ENCODE measurements around the gene PRICKLE4. TPM values are rescaled to one million over a fixed set of nuclear protein-coding genes. Genes with fewer than 3 reads are reported as not detected.

PRICKLE4 gene
- total and polyA plus RNA-seq, 2 of the 13 experiments (the other 11 are each of a cell fraction or from before 2014, with no cell fraction given), result 0.92 to 1.2 TPM

DNA sequence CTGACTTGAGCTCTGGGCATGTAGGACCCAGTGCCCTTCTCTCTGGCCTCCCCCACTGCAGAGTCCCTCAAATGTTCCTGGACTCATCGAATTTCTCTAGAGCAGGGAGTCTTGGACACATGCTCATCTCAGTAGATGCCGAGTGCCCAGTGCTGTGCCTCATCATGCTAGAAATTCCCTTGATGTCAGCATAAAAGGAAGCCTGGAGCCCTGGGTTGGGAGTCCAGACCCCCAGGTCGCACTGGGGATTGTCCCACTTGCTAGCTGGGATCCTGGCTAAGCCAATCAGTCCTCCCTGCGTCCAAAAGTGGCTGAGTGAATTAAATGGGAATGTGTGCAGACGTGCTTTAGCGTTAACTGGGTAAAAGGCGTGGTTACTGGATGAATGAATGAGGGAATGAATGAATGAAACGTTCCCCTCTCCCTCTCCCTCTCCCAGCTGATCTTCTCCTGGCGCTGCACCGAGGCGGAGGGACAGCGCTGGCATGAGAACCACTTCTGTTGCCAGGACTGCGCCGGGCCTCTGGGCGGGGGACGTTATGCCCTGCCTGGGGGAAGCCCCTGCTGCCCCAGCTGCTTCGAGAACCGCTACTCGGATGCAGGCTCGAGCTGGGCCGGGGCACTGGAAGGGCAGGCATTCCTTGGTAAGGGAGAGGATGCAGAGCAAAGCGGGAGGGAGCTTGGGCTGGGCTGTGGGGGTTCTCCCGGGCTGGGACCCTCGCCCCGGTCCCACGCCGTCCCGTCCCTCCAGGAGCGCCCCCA lies 5.3 kb downstream of the PRICKLE4 start (continued):
- TF ChIP-seq, protein P1, sequence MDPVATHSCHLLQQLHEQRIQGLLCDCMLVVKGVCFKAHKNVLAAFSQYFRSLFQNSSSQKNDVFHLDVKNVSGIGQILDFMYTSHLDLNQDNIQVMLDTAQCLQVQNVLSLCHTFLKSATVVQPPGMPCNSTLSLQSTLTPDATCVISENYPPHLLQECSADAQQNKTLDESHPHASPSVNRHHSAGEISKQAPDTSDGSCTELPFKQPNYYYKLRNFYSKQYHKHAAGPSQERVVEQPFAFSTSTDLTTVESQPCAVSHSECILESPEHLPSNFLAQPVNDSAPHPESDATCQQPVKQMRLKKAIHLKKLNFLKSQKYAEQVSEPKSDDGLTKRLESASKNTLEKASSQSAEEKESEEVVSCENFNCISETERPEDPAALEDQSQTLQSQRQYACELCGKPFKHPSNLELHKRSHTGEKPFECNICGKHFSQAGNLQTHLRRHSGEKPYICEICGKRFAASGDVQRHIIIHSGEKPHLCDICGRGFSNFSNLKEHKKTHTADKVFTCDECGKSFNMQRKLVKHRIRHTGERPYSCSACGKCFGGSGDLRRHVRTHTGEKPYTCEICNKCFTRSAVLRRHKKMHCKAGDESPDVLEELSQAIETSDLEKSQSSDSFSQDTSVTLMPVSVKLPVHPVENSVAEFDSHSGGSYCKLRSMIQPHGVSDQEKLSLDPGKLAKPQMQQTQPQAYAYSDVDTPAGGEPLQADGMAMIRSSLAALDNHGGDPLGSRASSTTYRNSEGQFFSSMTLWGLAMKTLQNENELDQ (CRISPR knock-in tag; IDR thresholded peaks at IDR 0.05; ENCODE audit: borderline replicate concordance), result no peak
- TF ChIP-seq SP140L (CRISPR knock-in tag; IDR thresholded peaks at IDR 0.05; ENCODE audit: borderline replicate concordance), result no peak
- TF ChIP-seq HDAC1 (CRISPR knock-in tag; IDR thresholded peaks at IDR 0.05), result no peak
- no peak for TF ChIP-seq YEATS2 (CRISPR knock-in tag; IDR thresholded peaks at IDR 0.05; ENCODE audit: borderline replicate concordance)
- peak; percentile 38 to 64; a peak in 3 of 4 replicates for TF ChIP-seq MAFK (conservative IDR thresholded peaks at IDR 0.05 in 1 of 2, IDR thresholded peaks at IDR 0.05 in 1 of 2; ENCODE audit: low read length in 2 of 2)
- TF ChIP-seq SP2 (CRISPR knock-in tag; IDR thresholded peaks at IDR 0.05), result no peak
- no peak for TF ChIP-seq HNF4G (IDR thresholded peaks at IDR 0.05; ENCODE audit: borderline replicate concordance, low read depth, low read length)
- no peak for TF ChIP-seq HNF4G (CRISPR knock-in tag; IDR thresholded peaks at IDR 0.05; ENCODE audit: borderline replicate concordance, low read depth)
- TF ChIP-seq POLR2G (IDR thresholded peaks at IDR 0.05; ENCODE audit: low read depth, low read length), result no peak
- TF ChIP-seq, protein P2, sequence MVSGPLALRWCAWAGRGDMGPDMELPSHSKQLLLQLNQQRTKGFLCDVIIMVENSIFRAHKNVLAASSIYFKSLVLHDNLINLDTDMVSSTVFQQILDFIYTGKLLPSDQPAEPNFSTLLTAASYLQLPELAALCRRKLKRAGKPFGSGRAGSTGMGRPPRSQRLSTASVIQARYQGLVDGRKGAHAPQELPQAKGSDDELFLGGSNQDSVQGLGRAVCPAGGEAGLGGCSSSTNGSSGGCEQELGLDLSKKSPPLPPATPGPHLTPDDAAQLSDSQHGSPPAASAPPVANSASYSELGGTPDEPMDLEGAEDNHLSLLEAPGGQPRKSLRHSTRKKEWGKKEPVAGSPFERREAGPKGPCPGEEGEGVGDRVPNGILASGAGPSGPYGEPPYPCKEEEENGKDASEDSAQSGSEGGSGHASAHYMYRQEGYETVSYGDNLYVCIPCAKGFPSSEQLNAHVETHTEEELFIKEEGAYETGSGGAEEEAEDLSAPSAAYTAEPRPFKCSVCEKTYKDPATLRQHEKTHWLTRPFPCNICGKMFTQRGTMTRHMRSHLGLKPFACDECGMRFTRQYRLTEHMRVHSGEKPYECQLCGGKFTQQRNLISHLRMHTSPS (CRISPR knock-in tag; IDR thresholded peaks at IDR 0.05; ENCODE audit: low read depth), result no peak
- TF ChIP-seq SATB2 (CRISPR knock-in tag; IDR thresholded peaks at IDR 0.05), result no peak
- TF ChIP-seq POGZ (CRISPR knock-in tag; IDR thresholded peaks at IDR 0.05), result no peak
- TF ChIP-seq ELF4 (CRISPR knock-in tag; IDR thresholded peaks at IDR 0.05; ENCODE audit: borderline replicate concordance), result no peak
- TF ChIP-seq, protein P3, sequence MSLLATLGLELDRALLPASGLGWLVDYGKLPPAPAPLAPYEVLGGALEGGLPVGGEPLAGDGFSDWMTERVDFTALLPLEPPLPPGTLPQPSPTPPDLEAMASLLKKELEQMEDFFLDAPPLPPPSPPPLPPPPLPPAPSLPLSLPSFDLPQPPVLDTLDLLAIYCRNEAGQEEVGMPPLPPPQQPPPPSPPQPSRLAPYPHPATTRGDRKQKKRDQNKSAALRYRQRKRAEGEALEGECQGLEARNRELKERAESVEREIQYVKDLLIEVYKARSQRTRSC (CRISPR knock-in tag; IDR thresholded peaks at IDR 0.05; ENCODE audit: low read depth), result 0 out of 2 replicates have a peak, but pooled peaks have one; percentile 7
- no peak for TF ChIP-seq CBX1 (IDR thresholded peaks at IDR 0.05; ENCODE audit: low read depth)
- no peak for TF ChIP-seq ZNF451 (CRISPR knock-in tag; IDR thresholded peaks at IDR 0.05)
- no peak for TF ChIP-seq ARNTL (CRISPR knock-in tag; IDR thresholded peaks at IDR 0.05)
- no peak for TF ChIP-seq MED8 (CRISPR knock-in tag; IDR thresholded peaks at IDR 0.05; ENCODE audit: insufficient replicate concordance)
- no peak for TF ChIP-seq ZNF335 (CRISPR knock-in tag; IDR thresholded peaks at IDR 0.05)
- TF ChIP-seq PLRG1 (conservative IDR thresholded peaks at IDR 0.05), result no peak
- TF ChIP-seq KDM5B (CRISPR knock-in tag; IDR thresholded peaks at IDR 0.05; ENCODE audit: borderline replicate concordance), result no peak; the same call in 1 of the 2 replicates
- peak; percentile 83; the same call in 1 of the 2 replicates for TF ChIP-seq ZNF354B (CRISPR knock-in tag; IDR thresholded peaks at IDR 0.05)
- no peak for TF ChIP-seq SMAD3 (CRISPR knock-in tag; IDR thresholded peaks at IDR 0.05)
- TF ChIP-seq SIX4 (CRISPR knock-in tag; IDR thresholded peaks at IDR 0.05), result no peak

Measured in HepG2 (cell line).